Cardiac muscle cell (in vitro differentiated cells and primary cell): ENCODE data around the gene SRPK1. TPM values are rescaled to one million over a fixed set of nuclear protein-coding genes. Genes with fewer than 3 reads are reported as not detected.

ENCODE experiments used
- DNase-seq, 2 donors: peaks; one replicate each; pipeline versions ENCODE4 v3.0.0 to v3.0.0-alpha.2; 2010 to 2017; ENCODE audit warnings: low read depth in 1 of 2, low spot score in 1 of 2
- H3K27ac ChIP-seq: fragments of 200-600 bp; sonication (generic); 2 replicates; pipeline ENCODE4 v1.5.1; 2016
- H3K27me3 ChIP-seq: fragments of 200-600 bp; sonication (generic); 2 replicates; pipeline ENCODE4 v1.6.0; 2016; ENCODE audit warnings: control low read depth
- H3K36me3 ChIP-seq: fragments of 200-600 bp; sonication (generic); 2 replicates; pipeline ENCODE4 v1.5.1; 2016; ENCODE audit warnings: control low read depth
- H3K4me1 ChIP-seq: fragments of 200-600 bp; sonication (generic); 2 replicates; pipeline ENCODE4 v1.8.1; 2017; ENCODE audit warnings: low read depth, mild to moderate bottlenecking, mixed run types
- H3K4me3 ChIP-seq: fragments of 200-600 bp; sonication (generic); 2 replicates; pipeline ENCODE4 v1.5.1; 2016; ENCODE audit warnings: mild to moderate bottlenecking
- H3K9me3 ChIP-seq: fragments of 200-600 bp; sonication (generic); 2 replicates; pipeline ENCODE4 v1.5.1; 2017; ENCODE audit warnings: low read depth, mild to moderate bottlenecking, control low read depth
- CTCF ChIP-seq: IDR thresholded peaks from 2 replicates; pipeline ENCODE4 v1.5.1; 2012; ENCODE audit warnings: low read depth, mild to moderate bottlenecking, low read length
- polyA plus RNA-seq: library from polyadenylated mRNA; unstranded; fragments of >200 nt; fragmentation: Nextera tagmentation; extraction: Ambion mirVana; gene quantifications from 2 replicates; pipeline ENCODE4 v1.2.1, GENCODE V29; 2016
- total RNA-seq: library from RNA; depleted of rRNA; stranded (reverse); fragments of >200 nt; gene quantifications from 2 replicates; pipeline ENCODE4 v1.2.3, GENCODE V29; 2016

Gene SRPK1
- total and polyA plus RNA-seq, 2 experiments from 2014 or later: 37.6 to 52.0 TPM

- DNase-seq: no peak
- no peak for TF ChIP-seq CTCF
Measured at GRCh38 chr6:35797837-35798526, 122.9 kb downstream of the SRPK1 start.

DNA sequence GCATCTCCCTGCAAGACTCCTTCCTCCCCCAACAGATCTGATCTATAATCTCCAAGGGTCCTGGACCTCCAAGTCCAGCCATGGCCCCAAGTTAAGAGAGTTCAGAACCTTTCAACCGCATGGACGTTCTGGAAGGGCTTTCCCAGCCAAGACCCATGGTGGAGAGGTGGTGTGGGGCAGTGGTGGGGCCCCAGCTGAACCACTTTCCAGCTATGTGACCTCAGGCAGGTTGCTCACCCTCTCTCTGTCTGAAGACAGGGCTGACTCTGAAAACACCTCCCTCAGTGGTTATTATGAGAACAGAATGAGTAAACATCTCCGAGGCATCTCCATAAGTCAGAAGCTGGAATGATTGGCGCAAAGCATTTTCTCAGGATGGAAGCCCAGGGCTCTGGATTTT lies 124.7 kb downstream of the SRPK1 start:
- Histone ChIP-seq H3K36me3 (no peaks in the 10 kb centered on the region), H3K9me3 (no peaks in the 10 kb centered on the region), H3K4me3 (no peak overlapping the region)

More at GRCh38 chr6:35797837-35798526, 122.9 kb downstream of the SRPK1 start:
- no peaks in the 10 kb centered on the region for H3K9me3 ChIP-seq
- H3K27me3 ChIP-seq: no peaks in the 10 kb centered on the region
- no peaks in the 10 kb centered on the region for H3K4me1 ChIP-seq
- no peaks in the 10 kb centered on the region for H3K36me3 ChIP-seq
- no peak overlapping the region for H3K27ac ChIP-seq
- H3K4me3 ChIP-seq: no peak overlapping the region

GRCh38 chr6:35795453-35796071 lies 125.3 kb downstream of the SRPK1 start:
- no peak for DNase-seq
- Histone ChIP-seq H3K27me3 (no peaks in the 10 kb centered on the region), H3K4me3 (no peak overlapping the region), H3K36me3 (no peaks in the 10 kb centered on the region), H3K9me3 (no peaks in the 10 kb centered on the region), H3K4me1 (no peaks in the 10 kb centered on the region), H3K27ac (no peak overlapping the region)
- no peak for TF ChIP-seq CTCF

More for the DNA sequence above, 124.7 kb downstream of the SRPK1 start:
- H3K27ac ChIP-seq: no peak overlapping the region
- no peak for TF ChIP-seq CTCF
- no peak for DNase-seq
- H3K27me3 ChIP-seq: no peaks in the 10 kb centered on the region
- no peaks in the 10 kb centered on the region for H3K4me1 ChIP-seq

- Histone ChIP-seq H3K4me1 (no peaks in the 10 kb centered on the region), H3K9me3 (no peaks in the 10 kb centered on the region), H3K36me3 (no peaks in the 10 kb centered on the region), H3K27me3 (no peaks in the 10 kb centered on the region), H3K4me3 (no peak overlapping the region), H3K27ac (no peak overlapping the region)
- no peak for DNase-seq
- TF ChIP-seq CTCF: no peak
Measured at GRCh38 chr6:35794536-35795452, 126.1 kb downstream of the SRPK1 start.

GRCh38 chr6:35790683-35791082 lies 130.2 kb downstream of the SRPK1 start:
- DNase-seq: no peak
- H3K27ac ChIP-seq: no peak overlapping the region
- peaks cover 20% of the 10 kb centered on the region for H3K27me3 ChIP-seq
- no peak for TF ChIP-seq CTCF
- H3K4me1 ChIP-seq: no peaks in the 10 kb centered on the region
- no peaks in the 10 kb centered on the region for H3K36me3 ChIP-seq
- no peak overlapping the region for H3K4me3 ChIP-seq
- no peaks in the 10 kb centered on the region for H3K9me3 ChIP-seq
